ENCODE results near the gene NR6A1.

The NR6A1 gene

DNA sequence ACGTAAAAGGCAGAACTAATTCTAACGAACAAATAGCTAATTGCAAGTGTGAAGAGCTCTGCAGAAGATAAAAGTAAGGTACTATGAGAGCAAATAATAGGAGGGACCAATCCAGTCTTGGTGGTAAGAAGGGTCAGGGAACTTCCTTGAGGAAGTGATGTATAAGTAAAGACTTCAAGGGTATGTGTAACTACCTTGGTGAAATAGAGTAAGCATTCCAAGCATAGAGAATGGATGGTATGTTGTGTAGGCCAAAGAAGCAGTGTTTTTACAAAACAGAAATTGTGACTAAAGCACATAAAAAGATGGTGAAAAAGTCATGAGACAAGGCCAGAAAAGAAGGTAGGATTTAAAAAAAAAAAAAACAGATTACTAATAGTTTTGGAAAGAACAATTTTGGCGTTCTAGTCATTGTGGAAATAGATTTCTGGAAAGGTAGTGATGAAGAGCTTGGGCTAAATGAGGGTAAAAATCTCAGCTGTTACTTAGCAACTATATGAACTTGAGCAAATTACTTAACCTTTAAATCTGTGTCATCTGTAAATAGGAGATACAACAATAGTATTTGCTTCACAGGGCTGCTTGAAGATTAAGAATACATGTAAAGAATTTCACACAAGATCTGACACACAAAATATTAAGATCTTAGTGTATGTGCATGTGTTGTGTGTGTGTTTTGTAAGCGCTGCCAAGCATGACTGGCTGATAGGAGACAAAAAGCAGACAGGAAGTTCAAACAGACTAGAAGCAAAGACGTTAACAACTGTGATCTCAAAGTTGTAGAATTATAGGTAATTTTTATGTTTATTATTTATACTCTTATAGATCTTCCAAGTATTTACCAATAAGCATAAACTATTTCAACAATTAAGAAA, 73.5 kb downstream of the NR6A1 start:
- Histone ChIP-seq H3K27ac (ENCODE audit: low read depth, low read length) (no peak overlapping the region), H3K9me3 (ENCODE audit: control insufficient read depth, insufficient read depth, low read depth, low read length) (no peaks in the 10 kb centered on the region), H3K4me1 (ENCODE audit: control insufficient read depth, insufficient read depth, low read length) (peaks cover 51% of the 10 kb centered on the region), H3K4me3 (ENCODE audit: low read depth, low read length) (no peak overlapping the region), H3K36me3 (ENCODE audit: control insufficient read depth, insufficient read depth, low read length) (no peaks in the 10 kb centered on the region), H3K27me3 (ENCODE audit: control insufficient read depth, insufficient read depth, low read length) (no peaks in the 10 kb centered on the region), H3K9ac (ENCODE audit: low read length) (no peak overlapping the region)

DNA sequence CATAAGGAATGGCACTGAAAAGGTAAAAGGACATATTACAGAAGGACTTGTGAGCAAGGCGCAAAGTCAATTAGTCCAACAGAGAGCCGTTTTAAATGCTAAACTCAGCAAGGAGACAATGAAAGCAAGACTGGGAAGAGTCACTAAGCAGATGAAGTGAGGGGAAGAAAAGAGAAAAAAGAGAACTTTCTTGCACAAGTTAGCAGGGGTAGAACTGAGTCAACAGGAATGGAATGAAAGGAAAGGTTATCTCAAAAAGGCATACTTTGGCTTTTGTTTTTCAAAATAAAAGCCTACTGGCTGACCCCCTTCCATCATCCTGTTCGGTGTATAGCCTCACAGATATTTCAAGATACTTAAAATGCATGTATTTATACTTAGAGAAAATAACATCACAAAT, 75.0 kb downstream of the NR6A1 start:
- Histone ChIP-seq H3K27me3 (ENCODE audit: control insufficient read depth, insufficient read depth, low read length) (no peaks in the 10 kb centered on the region), H3K4me1 (ENCODE audit: control insufficient read depth, insufficient read depth, low read length) (peaks cover 51% of the 10 kb centered on the region), H3K4me3 (ENCODE audit: low read depth, low read length) (no peak overlapping the region), H3K27ac (ENCODE audit: low read depth, low read length) (no peak overlapping the region; the same call in 1 of the 2 replicates), H3K9me3 (ENCODE audit: control insufficient read depth, insufficient read depth, low read depth, low read length) (no peaks in the 10 kb centered on the region), H3K9ac (ENCODE audit: low read length) (no peak overlapping the region), H3K36me3 (ENCODE audit: control insufficient read depth, insufficient read depth, low read length) (no peaks in the 10 kb centered on the region)

DNA sequence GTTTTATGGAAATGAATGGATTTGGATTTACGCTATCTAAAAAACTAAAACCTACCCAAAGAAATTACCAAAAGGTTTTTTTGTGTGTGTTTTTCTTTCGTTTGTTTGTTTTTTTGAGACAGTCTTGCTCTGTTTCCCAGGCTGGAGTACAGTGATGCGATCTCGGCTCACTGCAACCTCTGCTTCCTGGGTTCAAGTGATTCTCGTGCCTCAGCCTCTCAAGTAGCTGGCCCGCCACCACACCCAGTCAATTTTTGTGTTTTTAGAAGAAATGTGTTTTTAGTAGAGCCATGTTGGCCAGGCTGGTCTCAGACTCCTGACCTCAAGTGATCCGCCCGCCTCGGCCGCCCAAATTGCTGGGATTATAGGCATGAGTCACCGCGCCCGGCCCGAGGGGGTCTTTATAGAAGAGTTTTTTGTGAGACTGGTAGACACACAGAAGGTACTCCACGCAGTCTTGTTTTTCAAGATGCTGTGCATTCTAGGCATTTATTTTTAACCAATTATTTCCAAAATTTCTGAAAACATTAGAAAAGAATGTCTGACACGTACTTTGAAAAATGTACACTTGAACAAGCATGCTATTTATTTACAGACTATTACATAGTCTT, 75.7 kb downstream of the NR6A1 start:
- no peaks in the 10 kb centered on the region for H3K9me3 ChIP-seq (ENCODE audit: control insufficient read depth, insufficient read depth, low read depth, low read length)
- H3K36me3 ChIP-seq (ENCODE audit: control insufficient read depth, insufficient read depth, low read length): no peaks in the 10 kb centered on the region
- H3K4me1 ChIP-seq (ENCODE audit: control insufficient read depth, insufficient read depth, low read length): peaks cover 51% of the 10 kb centered on the region
- no peak overlapping the region for H3K4me3 ChIP-seq (ENCODE audit: low read depth, low read length)
- H3K9ac ChIP-seq (ENCODE audit: low read length): no peak overlapping the region
- no peak overlapping the region for H3K27ac ChIP-seq (ENCODE audit: low read depth, low read length)
- no peaks in the 10 kb centered on the region for H3K27me3 ChIP-seq (ENCODE audit: control insufficient read depth, insufficient read depth, low read length)

DNA sequence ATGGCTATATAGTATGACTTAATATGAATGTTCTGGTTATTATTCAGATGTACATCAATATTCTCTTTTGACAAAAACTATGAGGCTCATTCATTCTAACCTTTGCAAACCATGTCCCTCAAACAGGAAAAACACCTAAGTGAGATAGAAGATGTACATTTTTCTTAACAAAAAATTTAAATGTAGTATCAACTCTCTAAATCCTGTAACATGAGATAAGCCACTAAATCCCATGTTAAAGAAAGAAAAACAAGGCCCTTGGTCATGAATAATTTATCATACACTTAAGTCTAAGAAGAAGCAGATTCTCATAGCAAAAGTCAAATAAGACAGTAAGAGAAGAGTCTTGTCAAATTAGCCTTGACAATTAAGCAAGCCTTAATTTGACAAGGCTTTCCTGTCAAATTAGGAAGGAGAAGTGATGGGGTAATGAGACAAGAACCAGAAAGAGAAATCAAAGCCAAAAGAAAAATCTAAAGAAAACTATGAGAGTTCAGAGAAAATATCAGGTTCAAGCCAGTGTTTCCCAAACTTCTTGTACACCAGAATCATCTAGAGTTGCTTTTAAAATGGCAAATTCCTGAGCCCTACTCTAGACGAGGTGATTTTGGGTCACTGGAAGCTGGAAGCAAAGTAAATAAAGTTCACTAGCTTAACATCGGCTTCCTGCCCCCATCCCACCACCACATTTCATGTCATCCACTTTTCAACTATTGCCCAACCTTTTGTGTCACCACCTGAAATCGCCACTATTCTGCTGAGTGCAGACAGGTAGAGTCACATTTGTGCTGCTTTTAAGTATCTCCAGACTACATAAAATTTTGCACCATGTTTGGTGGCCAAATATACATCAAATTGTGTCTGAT, 76.5 kb downstream of the NR6A1 start:
- Histone ChIP-seq H3K4me3 (ENCODE audit: low read depth, low read length) (no peak overlapping the region), H3K4me1 (ENCODE audit: control insufficient read depth, insufficient read depth, low read length) (peaks cover 51% of the 10 kb centered on the region), H3K36me3 (ENCODE audit: control insufficient read depth, insufficient read depth, low read length) (no peaks in the 10 kb centered on the region), H3K9ac (ENCODE audit: low read length) (no peak overlapping the region), H3K27me3 (ENCODE audit: control insufficient read depth, insufficient read depth, low read length) (no peaks in the 10 kb centered on the region), H3K27ac (ENCODE audit: low read depth, low read length) (no peak overlapping the region), H3K9me3 (ENCODE audit: control insufficient read depth, insufficient read depth, low read depth, low read length) (no peaks in the 10 kb centered on the region)

DNA sequence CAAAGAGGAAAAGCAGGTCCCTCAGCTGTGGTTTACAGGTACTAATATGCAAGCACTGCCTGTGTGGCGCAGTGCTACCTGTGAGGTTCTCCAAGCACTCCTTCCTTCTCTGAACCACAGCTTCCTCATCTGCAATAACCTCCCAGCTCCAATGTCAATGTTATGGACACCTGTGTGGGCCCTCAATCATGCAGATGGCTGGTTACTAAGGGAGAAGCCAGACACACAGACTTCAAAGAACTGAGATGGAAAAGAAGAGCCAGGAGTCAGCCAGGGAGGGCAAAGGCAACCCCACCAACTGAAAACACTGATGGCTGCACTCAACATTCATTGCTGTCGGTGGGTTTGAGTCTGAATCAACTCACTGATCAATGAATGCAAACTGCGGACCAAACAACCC, 77.7 kb downstream of the NR6A1 start:
- Histone ChIP-seq H3K4me1 (ENCODE audit: control insufficient read depth, insufficient read depth, low read length) (peaks cover 43% of the 10 kb centered on the region), H3K4me3 (ENCODE audit: low read depth, low read length) (no peak overlapping the region), H3K27me3 (ENCODE audit: control insufficient read depth, insufficient read depth, low read length) (no peaks in the 10 kb centered on the region), H3K9ac (ENCODE audit: low read length) (no peak overlapping the region), H3K27ac (ENCODE audit: low read depth, low read length) (no peak overlapping the region), H3K9me3 (ENCODE audit: control insufficient read depth, insufficient read depth, low read depth, low read length) (no peaks in the 10 kb centered on the region), H3K36me3 (ENCODE audit: control insufficient read depth, insufficient read depth, low read length) (no peaks in the 10 kb centered on the region)

GRCh38 chr9:124688238-124688904, 82.7 kb downstream of the NR6A1 start:
- Histone ChIP-seq H3K4me3 (ENCODE audit: low read depth, low read length) (no peak overlapping the region), H3K27me3 (ENCODE audit: control insufficient read depth, insufficient read depth, low read length) (no peaks in the 10 kb centered on the region), H3K36me3 (ENCODE audit: control insufficient read depth, insufficient read depth, low read length) (0 out of 2 replicates have a peak, but pooled peaks cover 5% of the 10 kb centered on the region), H3K9me3 (ENCODE audit: control insufficient read depth, insufficient read depth, low read depth, low read length) (no peaks in the 10 kb centered on the region), H3K9ac (ENCODE audit: low read length) (no peak overlapping the region), H3K4me1 (ENCODE audit: control insufficient read depth, insufficient read depth, low read length) (peaks cover 4% of the 10 kb centered on the region; the same call in 1 of the 2 replicates), H3K27ac (ENCODE audit: low read depth, low read length) (no peak overlapping the region)

- no peak overlapping the region for H3K4me3 ChIP-seq (ENCODE audit: low read depth, low read length)
- H3K9ac ChIP-seq (ENCODE audit: low read length): no peak overlapping the region
- H3K27ac ChIP-seq (ENCODE audit: low read depth, low read length): no peak overlapping the region
- no peaks in the 10 kb centered on the region for H3K27me3 ChIP-seq (ENCODE audit: control insufficient read depth, insufficient read depth, low read length)
- no peaks in the 10 kb centered on the region for H3K4me1 ChIP-seq (ENCODE audit: control insufficient read depth, insufficient read depth, low read length)
- peaks cover 5% of the 10 kb centered on the region; the same call in 1 of the 2 replicates for H3K36me3 ChIP-seq (ENCODE audit: control insufficient read depth, insufficient read depth, low read length)
- H3K9me3 ChIP-seq (ENCODE audit: control insufficient read depth, insufficient read depth, low read depth, low read length): no peaks in the 10 kb centered on the region
These were observed 84.2 kb downstream of the NR6A1 start for GRCh38 chr9:124686918-124687317.

- no peak overlapping the region for H3K27ac ChIP-seq (ENCODE audit: low read depth, low read length)
- H3K9ac ChIP-seq (ENCODE audit: low read length): no peak overlapping the region
- no peaks in the 10 kb centered on the region for H3K27me3 ChIP-seq (ENCODE audit: control insufficient read depth, insufficient read depth, low read length)
- no peak overlapping the region for H3K4me3 ChIP-seq (ENCODE audit: low read depth, low read length)
- peaks cover 5% of the 10 kb centered on the region; the same call in 1 of the 2 replicates for H3K36me3 ChIP-seq (ENCODE audit: control insufficient read depth, insufficient read depth, low read length)
- no peaks in the 10 kb centered on the region for H3K9me3 ChIP-seq (ENCODE audit: control insufficient read depth, insufficient read depth, low read depth, low read length)
- H3K4me1 ChIP-seq (ENCODE audit: control insufficient read depth, insufficient read depth, low read length): no peaks in the 10 kb centered on the region
These were observed 85.9 kb downstream of the NR6A1 start for GRCh38 chr9:124685217-124685616.

DNA sequence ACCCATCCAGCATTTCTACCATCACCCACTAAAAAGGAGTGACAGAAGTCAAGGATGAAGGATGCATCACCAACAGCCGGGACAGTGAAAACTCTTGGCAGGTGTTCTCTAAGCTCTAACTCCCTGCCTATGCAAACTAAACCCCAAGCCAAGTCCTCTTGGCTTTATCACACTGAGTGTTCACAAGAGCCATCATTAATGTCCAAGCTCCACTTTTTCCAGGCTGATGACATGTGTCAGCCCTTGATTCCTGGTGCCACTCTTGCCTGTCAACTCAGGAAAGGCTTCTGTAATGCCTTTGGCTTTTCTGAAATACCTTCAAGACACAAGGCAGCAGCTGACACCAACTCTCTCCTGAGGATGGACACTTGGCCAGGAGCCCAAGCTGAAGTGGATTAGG, 86.9 kb downstream of the NR6A1 start:
- Histone ChIP-seq H3K36me3 (ENCODE audit: control insufficient read depth, insufficient read depth, low read length) (peaks cover 5% of the 10 kb centered on the region; the same call in 1 of the 2 replicates), H3K27me3 (ENCODE audit: control insufficient read depth, insufficient read depth, low read length) (no peaks in the 10 kb centered on the region)

GRCh38 chr9:124683043-124683442, 88.1 kb downstream of the NR6A1 start:
- H3K9ac ChIP-seq (ENCODE audit: low read length): no peak overlapping the region
- H3K27ac ChIP-seq (ENCODE audit: low read depth, low read length): no peak overlapping the region
- H3K27me3 ChIP-seq (ENCODE audit: control insufficient read depth, insufficient read depth, low read length): no peaks in the 10 kb centered on the region
- H3K4me3 ChIP-seq (ENCODE audit: low read depth, low read length): no peak overlapping the region
- H3K9me3 ChIP-seq (ENCODE audit: control insufficient read depth, insufficient read depth, low read depth, low read length): no peaks in the 10 kb centered on the region
- no peaks in the 10 kb centered on the region for H3K4me1 ChIP-seq (ENCODE audit: control insufficient read depth, insufficient read depth, low read length)
- peaks cover 5% of the 10 kb centered on the region; the same call in 1 of the 2 replicates for H3K36me3 ChIP-seq (ENCODE audit: control insufficient read depth, insufficient read depth, low read length)

More for the DNA sequence above, 86.9 kb downstream of the NR6A1 start:
- Histone ChIP-seq H3K4me3 (ENCODE audit: low read depth, low read length) (no peak overlapping the region), H3K4me1 (ENCODE audit: control insufficient read depth, insufficient read depth, low read length) (no peaks in the 10 kb centered on the region), H3K9me3 (ENCODE audit: control insufficient read depth, insufficient read depth, low read depth, low read length) (no peaks in the 10 kb centered on the region), H3K9ac (ENCODE audit: low read length) (no peak overlapping the region), H3K27ac (ENCODE audit: low read depth, low read length) (no peak overlapping the region)
